ENCODE measurements around the gene SEPTIN5.

Gene SEPTIN5

DNA sequence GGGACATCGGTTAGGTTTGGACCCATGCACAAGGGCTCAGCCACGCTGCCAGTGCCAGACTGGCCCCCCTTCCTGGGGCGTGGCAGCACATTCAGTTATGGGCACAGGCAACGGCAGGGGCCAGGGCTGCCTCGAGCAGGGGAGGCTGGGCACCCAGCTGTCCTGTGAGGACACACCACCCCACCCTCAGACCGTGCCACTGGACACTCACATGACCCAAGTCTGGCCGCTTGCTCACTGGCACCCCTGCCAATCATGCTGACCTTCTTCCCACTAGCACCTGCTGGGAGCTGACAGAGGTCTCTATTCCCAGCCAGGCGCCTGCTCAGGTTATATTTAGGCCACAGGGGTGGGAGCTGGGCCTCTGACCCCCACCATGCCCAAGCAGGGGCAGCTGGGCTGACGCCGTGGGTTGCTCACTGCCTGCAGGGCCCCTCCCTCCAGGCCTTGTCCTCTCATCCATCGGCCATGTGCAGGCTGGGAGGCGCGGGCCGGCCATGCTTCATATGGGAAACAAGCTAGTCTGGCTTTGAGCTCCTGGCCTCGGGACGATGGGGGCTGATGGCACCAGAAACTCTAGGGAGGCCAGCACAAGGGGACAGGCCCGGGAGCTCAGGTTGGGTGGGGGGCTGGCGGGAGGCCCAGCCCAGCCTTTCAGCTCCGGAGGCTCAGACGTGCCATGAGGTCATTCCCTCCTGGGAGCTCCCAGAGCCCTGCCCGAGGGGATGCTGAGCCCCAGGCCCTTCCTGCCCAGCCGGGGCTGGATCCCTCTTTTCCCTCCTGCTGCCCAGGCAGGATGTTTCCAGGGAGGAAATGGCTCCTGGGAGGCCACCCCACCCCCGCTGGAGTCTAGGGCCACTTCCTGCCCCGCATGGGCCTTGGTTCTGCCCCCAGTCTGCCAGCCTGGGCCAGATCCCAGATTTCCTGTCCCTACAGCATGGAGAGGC lies 31.1 kb downstream of the SEPTIN5 start:
- Histone ChIP-seq H3K36me3 (ENCODE audit: insufficient read depth, low read length) (no peaks in the 10 kb centered on the region), H2AFZ (ENCODE audit: low read length) (no peak overlapping the region), H3F3A (ENCODE audit: low read depth) (no peaks in the 10 kb centered on the region), H3K79me2 (ENCODE audit: insufficient read depth, low read length) (no peaks in the 10 kb centered on the region), H3K4me2 (ENCODE audit: low read depth, low read length, poor library complexity, severe bottlenecking) (no peak overlapping the region), H3K27me3 (ENCODE audit: insufficient read depth, low read length, poor library complexity, severe bottlenecking) (no peaks in the 10 kb centered on the region), H3K4me1 (ENCODE audit: insufficient read depth, low read length, poor library complexity, severe bottlenecking) (no peaks in the 10 kb centered on the region), H3K9me2 (replicated peaks; ENCODE audit: low read depth, low read length) (no peaks in the 10 kb centered on the region), H3K4me3 (ENCODE audit: low read length, poor library complexity, severe bottlenecking) (no peak overlapping the region), H3K9me3 (ENCODE audit: insufficient read depth, low read depth, low read length) (no peaks in the 10 kb centered on the region), H4K20me1 (ENCODE audit: insufficient read depth, low read length, poor library complexity, severe bottlenecking) (no peaks in the 10 kb centered on the region), H3K9ac (ENCODE audit: low read depth, low read length, poor library complexity, severe bottlenecking) (no peak overlapping the region)
- no peak for TF ChIP-seq EZH2phosphoT487 (IDR thresholded peaks at IDR 0.05; ENCODE audit: borderline replicate concordance)
- TF ChIP-seq CTCF (conservative IDR thresholded peaks at IDR 0.05; ENCODE audit: low read length) = no peak

DNA sequence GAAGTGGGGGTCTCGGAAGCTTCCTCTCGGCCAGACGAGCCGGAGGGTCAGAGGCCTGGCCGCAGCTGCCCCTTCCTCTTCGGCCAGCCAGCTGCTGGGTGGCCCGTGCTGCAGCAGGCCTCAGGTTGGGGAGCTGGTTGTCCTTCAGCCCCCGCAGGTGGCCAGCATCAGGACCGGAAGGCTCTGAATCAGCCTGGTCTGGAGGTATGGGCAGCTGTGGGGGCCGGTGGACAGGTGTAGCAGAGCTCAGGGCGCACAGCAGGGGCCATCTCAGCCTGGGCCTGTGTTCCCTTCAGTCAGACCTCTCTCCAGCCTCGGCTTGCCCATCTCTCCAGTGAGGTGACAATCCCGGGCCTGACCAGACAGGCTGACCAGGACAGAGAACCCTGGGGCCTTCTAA lies 32.4 kb downstream of the SEPTIN5 start:
- no peaks in the 10 kb centered on the region for H3K9me2 ChIP-seq (replicated peaks; ENCODE audit: low read depth, low read length)
- H3K4me1 ChIP-seq (ENCODE audit: insufficient read depth, low read length, poor library complexity, severe bottlenecking) = no peaks in the 10 kb centered on the region
- H3K4me3 ChIP-seq (ENCODE audit: low read length, poor library complexity, severe bottlenecking) = no peak overlapping the region
- TF ChIP-seq EZH2phosphoT487 (IDR thresholded peaks at IDR 0.05; ENCODE audit: borderline replicate concordance) (no peak), CTCF (conservative IDR thresholded peaks at IDR 0.05; ENCODE audit: low read length) (no peak)
- H3K27me3 ChIP-seq (ENCODE audit: insufficient read depth, low read length, poor library complexity, severe bottlenecking) = no peaks in the 10 kb centered on the region
- no peak overlapping the region for H3K4me2 ChIP-seq (ENCODE audit: low read depth, low read length, poor library complexity, severe bottlenecking)
- no peaks in the 10 kb centered on the region for H3F3A ChIP-seq (ENCODE audit: low read depth)
- no peaks in the 10 kb centered on the region for H3K36me3 ChIP-seq (ENCODE audit: insufficient read depth, low read length)
- H3K79me2 ChIP-seq (ENCODE audit: insufficient read depth, low read length) = no peaks in the 10 kb centered on the region
- no peak overlapping the region for H3K9ac ChIP-seq (ENCODE audit: low read depth, low read length, poor library complexity, severe bottlenecking)
- no peaks in the 10 kb centered on the region for H4K20me1 ChIP-seq (ENCODE audit: insufficient read depth, low read length, poor library complexity, severe bottlenecking)
- no peak overlapping the region for H2AFZ ChIP-seq (ENCODE audit: low read length)
- no peaks in the 10 kb centered on the region for H3K9me3 ChIP-seq (ENCODE audit: insufficient read depth, low read depth, low read length)

DNA sequence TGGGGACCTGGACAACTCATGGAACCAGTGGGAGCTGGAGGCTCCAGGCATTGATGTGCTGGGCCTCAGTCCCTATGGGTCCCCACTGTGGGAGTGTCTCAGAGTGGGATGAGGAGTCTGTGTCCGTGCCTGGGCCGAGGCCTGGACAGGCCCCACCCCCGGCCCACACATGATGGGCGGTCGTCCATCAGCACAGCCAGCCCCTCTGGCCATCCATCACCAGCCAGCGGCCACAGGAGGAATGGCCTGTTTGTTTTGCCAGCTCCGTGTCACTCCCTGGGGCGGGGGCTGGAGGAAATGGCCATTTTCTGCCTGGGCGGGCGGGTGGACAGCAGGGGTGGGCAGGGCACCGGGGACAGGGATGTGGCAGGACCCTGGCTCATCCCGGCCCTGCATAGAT lies 33.2 kb downstream of the SEPTIN5 start:
- Histone ChIP-seq H3K4me1 (ENCODE audit: insufficient read depth, low read length, poor library complexity, severe bottlenecking) (no peaks in the 10 kb centered on the region), H3F3A (ENCODE audit: low read depth) (no peaks in the 10 kb centered on the region), H3K4me3 (ENCODE audit: low read length, poor library complexity, severe bottlenecking) (no peak overlapping the region), H2AFZ (ENCODE audit: low read length) (no peak overlapping the region), H3K27me3 (ENCODE audit: insufficient read depth, low read length, poor library complexity, severe bottlenecking) (no peaks in the 10 kb centered on the region), H4K20me1 (ENCODE audit: insufficient read depth, low read length, poor library complexity, severe bottlenecking) (no peaks in the 10 kb centered on the region), H3K9ac (ENCODE audit: low read depth, low read length, poor library complexity, severe bottlenecking) (no peak overlapping the region), H3K36me3 (ENCODE audit: insufficient read depth, low read length) (no peaks in the 10 kb centered on the region), H3K4me2 (ENCODE audit: low read depth, low read length, poor library complexity, severe bottlenecking) (no peak overlapping the region), H3K9me2 (replicated peaks; ENCODE audit: low read depth, low read length) (no peaks in the 10 kb centered on the region), H3K9me3 (ENCODE audit: insufficient read depth, low read depth, low read length) (no peaks in the 10 kb centered on the region), H3K79me2 (ENCODE audit: insufficient read depth, low read length) (no peaks in the 10 kb centered on the region)
- TF ChIP-seq CTCF (conservative IDR thresholded peaks at IDR 0.05; ENCODE audit: low read length) = no peak
- no peak for TF ChIP-seq EZH2phosphoT487 (IDR thresholded peaks at IDR 0.05; ENCODE audit: borderline replicate concordance)
